Activated B cell treated with CpG ODN at 0.5 μM for 24 hours (primary cell): ENCODE measurements around the gene HAPLN3. TPM values are rescaled to one million over a fixed set of nuclear protein-coding genes. Genes with fewer than 3 reads are reported as not detected.

ENCODE experiments used
- ATAC-seq: fragments of 200-7000 bp; cut with Tn5 transposase; one replicate; pipeline ENCODE4 v1.10.0; 2021; ENCODE audit warnings: low read depth, mild to moderate bottlenecking, moderate library complexity
- CTCF ChIA-PET: fragments of 350-600 bp; sonication (Branson Sonifier 250); formaldehyde crosslinking; loops from one replicate; lab custom pipeline; 2021; ENCODE audit warnings: antibody characterized with exemption; lab: Charles Lee
- POLR2A ChIA-PET: fragments of 350-600 bp; sonication (Branson Sonifier 250); formaldehyde crosslinking; loops from one replicate; lab custom pipeline; 2021; ENCODE audit warnings: antibody characterized with exemption; lab: Charles Lee
- DNase-seq: peaks from one replicate; pipeline ENCODE4 v3.0.0; 2022
- H3K27ac Mint-ChIP-seq: one replicate; pipeline ENCODE4 v1.8.0; 2020; ENCODE audit warnings: mixed read lengths
- H3K27me3 Mint-ChIP-seq: one replicate; pipeline ENCODE4 v1.8.0; 2021; ENCODE audit warnings: mixed read lengths
- H3K36me3 Mint-ChIP-seq: one replicate; pipeline ENCODE4 v1.8.0; 2021; ENCODE audit warnings: low read depth, mixed read lengths
- H3K4me1 Mint-ChIP-seq: one replicate; pipeline ENCODE4 v1.8.0; 2021; ENCODE audit warnings: mixed read lengths
- H3K4me3 Mint-ChIP-seq: one replicate; pipeline ENCODE4 v1.8.0; 2020; ENCODE audit warnings: mild to moderate bottlenecking, mixed read lengths
- H3K9me3 Mint-ChIP-seq: one replicate; pipeline ENCODE4 v1.8.0; 2020; ENCODE audit warnings: mixed read lengths
- CTCF ChIP-seq: fragments of 200-600 bp; IDR thresholded peaks from one replicate; pipeline ENCODE4 v1.8.0; 2022; ENCODE audit warnings: antibody characterized with exemption, mild to moderate bottlenecking
- intact Hi-C: fragments of 100-400 bp; cut with micrococcal nuclease; formaldehyde crosslinking; loops from one replicate; pipeline ENCODE4 v1.15.1; 2024
- total RNA-seq: library from RNA; stranded (reverse); gene quantifications from 2 replicates; pipeline ENCODE4 v1.2.3, GENCODE V29; 2022

Gene HAPLN3
- total RNA-seq, 1 donor from 2014 or later, result 9.1 TPM

GRCh38 chr15:88901508-88902220 is 6.3 kb upstream of the HAPLN3 start:
- POLR2A ChIA-PET, result no interaction called here
- no peak overlapping the region for H3K4me3 Mint-ChIP-seq
- no peaks in the 10 kb centered on the region for H3K36me3 Mint-ChIP-seq
- peaks cover 11% of the 10 kb centered on the region for H3K4me1 Mint-ChIP-seq
- CTCF ChIA-PET, result interaction anchor here (1.6 kb wide), 1 partner anchor 277 kb away, joined by 5 read pairs; no protein-coding TSS in a partner anchor
- TF ChIP-seq CTCF, result no peak
- ATAC-seq (no peak), DNase-seq (no peak)
- intact Hi-C loops, result no loop called here
- H3K9me3 Mint-ChIP-seq, result no peaks in the 10 kb centered on the region
- H3K27me3 Mint-ChIP-seq, result no peaks in the 10 kb centered on the region
- no peak overlapping the region for H3K27ac Mint-ChIP-seq

GRCh38 chr15:88900982-88901418 is 5.7 kb upstream of the HAPLN3 start:
- H3K9me3 Mint-ChIP-seq, result no peaks in the 10 kb centered on the region
- H3K27me3 Mint-ChIP-seq, result no peaks in the 10 kb centered on the region
- peaks cover 12% of the 10 kb centered on the region for H3K4me1 Mint-ChIP-seq
- no peak for DNase-seq
- ATAC-seq, result no peak
- POLR2A ChIA-PET, result no interaction called here
- no peak overlapping the region for H3K27ac Mint-ChIP-seq
- H3K36me3 Mint-ChIP-seq, result no peaks in the 10 kb centered on the region
- no peak for TF ChIP-seq CTCF
- intact Hi-C loops, result no loop called here
- CTCF ChIA-PET, result no interaction called here
- no peak overlapping the region for H3K4me3 Mint-ChIP-seq

- no peak for TF ChIP-seq CTCF
- H3K4me1 Mint-ChIP-seq, result peaks cover 15% of the 10 kb centered on the region
- H3K36me3 Mint-ChIP-seq, result no peaks in the 10 kb centered on the region
- H3K27me3 Mint-ChIP-seq, result peaks cover 3% of the 10 kb centered on the region
- H3K27ac Mint-ChIP-seq, result no peak overlapping the region
- no peaks in the 10 kb centered on the region for H3K9me3 Mint-ChIP-seq
- ATAC-seq (no peak), DNase-seq (no peak)
- no peak overlapping the region for H3K4me3 Mint-ChIP-seq
- POLR2A ChIA-PET, result no interaction called here
- CTCF ChIA-PET, result no interaction called here
- intact Hi-C loops, result no loop called here
Observed at GRCh38 chr15:88900309-88900981, 5.1 kb upstream of the HAPLN3 start.

GRCh38 chr15:88899251-88899650 is 3.9 kb upstream of the HAPLN3 start:
- H3K27me3 Mint-ChIP-seq, result peaks cover 3% of the 10 kb centered on the region
- H3K9me3 Mint-ChIP-seq, result no peaks in the 10 kb centered on the region
- no peaks in the 10 kb centered on the region for H3K36me3 Mint-ChIP-seq
- intact Hi-C loops, result loop anchor here (5.0 kb wide), 1 partner anchor 432 kb away; the partner anchor contains the start of genes MRPL46 and MRPS11
- TF ChIP-seq CTCF, result no peak
- H3K27ac Mint-ChIP-seq, result no peak overlapping the region
- ATAC-seq (no peak), DNase-seq (no peak)
- ChIA-PET POLR2A (no interaction called here), CTCF (no interaction called here)
- peaks cover 12% of the 10 kb centered on the region for H3K4me1 Mint-ChIP-seq
- no peak overlapping the region for H3K4me3 Mint-ChIP-seq

GRCh38 chr15:88898736-88899135 is 3.4 kb upstream of the HAPLN3 start:
- Mint-ChIP-seq H3K27me3 (peaks cover 3% of the 10 kb centered on the region), H3K36me3 (no peaks in the 10 kb centered on the region), H3K4me1 (peaks cover 16% of the 10 kb centered on the region), H3K9me3 (no peaks in the 10 kb centered on the region), H3K27ac (no peak overlapping the region), H3K4me3 (no peak overlapping the region)
- DNase-seq, result no peak
- ChIA-PET CTCF (no interaction called here), POLR2A (no interaction called here)
- no peak for TF ChIP-seq CTCF
- intact Hi-C loops, result loop anchor here (5.0 kb wide), 1 partner anchor 431 kb away; the partner anchor contains the start of genes MRPL46 and MRPS11
- ATAC-seq, result no peak
